Osteoblast (primary cell): ENCODE results near the gene CARNS1. TPM values are rescaled to one million over a fixed set of nuclear protein-coding genes. Genes with fewer than 3 reads are reported as not detected.
A peak's percentile ranks its signal among the peaks of the same experiment; 100 is the strongest.

ENCODE experiments used
- DNase-seq: peaks from one replicate; pipeline ENCODE4 v3.0.0; 2011; ENCODE audit warnings: low spot score, mixed read lengths; ENCODE audit not compliant: insufficient read length; ENCODE audit errors: missing footprints
- H2AFZ ChIP-seq: 2 replicates; pipeline ENCODE4 v1.6.0; 2011; ENCODE audit warnings: mild to moderate bottlenecking, low read length
- H3K27ac ChIP-seq: 2 replicates; pipeline ENCODE4 v1.5.1; 2011; ENCODE audit warnings: mild to moderate bottlenecking, low read depth, low read length, moderate library complexity
- H3K27me3 ChIP-seq: 2 replicates; pipeline ENCODE4 v1.6.0; 2012; ENCODE audit warnings: mild to moderate bottlenecking, control low read depth, inconsistent platforms, low read length, moderate library complexity; ENCODE audit not compliant: insufficient read depth
- H3K36me3 ChIP-seq: 2 replicates; pipeline ENCODE4 v1.5.1; 2011; ENCODE audit warnings: mild to moderate bottlenecking, low read length, control low read depth, moderate library complexity; ENCODE audit not compliant: insufficient read depth
- H3K4me1 ChIP-seq: 2 replicates; pipeline ENCODE4 v1.5.1; 2011; ENCODE audit warnings: mild to moderate bottlenecking, low read length, control low read depth, moderate library complexity; ENCODE audit not compliant: insufficient read depth
- H3K4me2 ChIP-seq: 2 replicates; pipeline ENCODE4 v1.6.0; 2011; ENCODE audit warnings: mild to moderate bottlenecking, low read length; ENCODE audit not compliant: insufficient read depth
- H3K4me3 ChIP-seq: fragments of 200-600 bp; sonication (generic); 3 replicates; pipeline ENCODE4 v1.5.1; 2012; ENCODE audit warnings: mild to moderate bottlenecking, low read length, inconsistent platforms; ENCODE audit not compliant: insufficient read depth
- H3K79me2 ChIP-seq: 2 replicates; pipeline ENCODE4 v1.6.0; 2012; ENCODE audit warnings: mild to moderate bottlenecking, low read length, control low read depth, inconsistent platforms; ENCODE audit not compliant: insufficient read depth
- H3K9me3 ChIP-seq: 2 replicates; pipeline ENCODE4 v1.5.1; 2011; ENCODE audit warnings: low read depth, low read length, control low read depth
- H4K20me1 ChIP-seq: 2 replicates; pipeline ENCODE4 v1.6.0; 2012; ENCODE audit warnings: mild to moderate bottlenecking, low read length, control low read depth; ENCODE audit not compliant: insufficient read depth
- total RNA-seq: library from RNA; depleted of rRNA; stranded (reverse); fragments of >200 nt; gene quantifications from 2 replicates; pipeline ENCODE4 v1.2.3, GENCODE V29; 2012
- TF ChIP-seq, protein P1 (sequence below): IDR thresholded peaks from 2 replicates; pipeline ENCODE4 v1.5.1; 2011; ENCODE audit warnings: mild to moderate bottlenecking, low read depth, low read length, moderate library complexity; ENCODE audit errors: extremely low read depth

Gene CARNS1
- total RNA-seq, 1 donor: under 0.01 TPM

DNA sequence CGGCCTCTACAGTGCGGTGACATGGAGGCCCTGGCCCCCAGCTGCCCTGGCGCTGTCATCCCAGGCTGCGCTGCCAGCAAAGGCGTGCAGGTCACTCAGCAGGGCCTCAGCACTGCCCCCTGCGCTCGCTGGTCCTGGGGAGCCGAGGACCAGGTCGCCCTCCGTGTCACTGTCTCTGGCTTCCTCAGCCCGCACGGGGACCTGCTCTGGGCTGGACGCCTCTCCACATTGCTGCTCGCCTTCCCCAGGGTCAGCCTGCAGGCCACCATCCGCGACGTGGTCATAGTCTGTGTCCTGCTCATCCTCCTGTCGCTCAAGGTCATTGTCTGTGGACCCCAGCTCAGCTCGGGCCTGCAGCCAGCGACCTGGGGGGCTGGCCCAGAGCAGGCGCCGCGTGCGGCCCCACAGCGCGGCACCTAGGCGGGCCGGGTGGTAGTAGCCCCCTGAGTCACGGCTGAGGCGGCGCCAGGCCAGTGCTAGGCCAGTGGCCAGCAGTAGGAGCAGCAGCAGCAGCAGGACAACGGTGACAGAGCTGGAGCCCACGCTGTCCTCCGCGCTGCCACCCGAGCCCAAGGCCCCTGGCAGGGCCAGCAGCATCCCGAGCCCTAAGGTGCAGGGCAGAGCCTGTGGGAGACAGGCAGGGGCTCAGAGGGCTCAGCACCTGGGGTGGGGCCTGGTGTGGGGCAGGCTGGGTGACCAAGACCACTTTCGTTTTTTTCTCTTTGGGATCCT is 20.4 kb downstream of the CARNS1 start:
- H3K4me1 ChIP-seq: no peaks in the 10 kb centered on the region
- H3K4me3 ChIP-seq: no peak overlapping the region
- H2AFZ ChIP-seq: no peak overlapping the region
- TF ChIP-seq, protein P1, sequence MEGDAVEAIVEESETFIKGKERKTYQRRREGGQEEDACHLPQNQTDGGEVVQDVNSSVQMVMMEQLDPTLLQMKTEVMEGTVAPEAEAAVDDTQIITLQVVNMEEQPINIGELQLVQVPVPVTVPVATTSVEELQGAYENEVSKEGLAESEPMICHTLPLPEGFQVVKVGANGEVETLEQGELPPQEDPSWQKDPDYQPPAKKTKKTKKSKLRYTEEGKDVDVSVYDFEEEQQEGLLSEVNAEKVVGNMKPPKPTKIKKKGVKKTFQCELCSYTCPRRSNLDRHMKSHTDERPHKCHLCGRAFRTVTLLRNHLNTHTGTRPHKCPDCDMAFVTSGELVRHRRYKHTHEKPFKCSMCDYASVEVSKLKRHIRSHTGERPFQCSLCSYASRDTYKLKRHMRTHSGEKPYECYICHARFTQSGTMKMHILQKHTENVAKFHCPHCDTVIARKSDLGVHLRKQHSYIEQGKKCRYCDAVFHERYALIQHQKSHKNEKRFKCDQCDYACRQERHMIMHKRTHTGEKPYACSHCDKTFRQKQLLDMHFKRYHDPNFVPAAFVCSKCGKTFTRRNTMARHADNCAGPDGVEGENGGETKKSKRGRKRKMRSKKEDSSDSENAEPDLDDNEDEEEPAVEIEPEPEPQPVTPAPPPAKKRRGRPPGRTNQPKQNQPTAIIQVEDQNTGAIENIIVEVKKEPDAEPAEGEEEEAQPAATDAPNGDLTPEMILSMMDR: no peak
- H3K4me2 ChIP-seq: no peak overlapping the region
- H3K27me3 ChIP-seq: no peaks in the 10 kb centered on the region
- DNase-seq: no peak
- peaks cover 4% of the 10 kb centered on the region for H4K20me1 ChIP-seq
- no peak overlapping the region for H3K27ac ChIP-seq
- H3K9me3 ChIP-seq: no peaks in the 10 kb centered on the region
- H3K36me3 ChIP-seq: peaks cover 32% of the 10 kb centered on the region
- peaks cover 2% of the 10 kb centered on the region for H3K79me2 ChIP-seq

DNA sequence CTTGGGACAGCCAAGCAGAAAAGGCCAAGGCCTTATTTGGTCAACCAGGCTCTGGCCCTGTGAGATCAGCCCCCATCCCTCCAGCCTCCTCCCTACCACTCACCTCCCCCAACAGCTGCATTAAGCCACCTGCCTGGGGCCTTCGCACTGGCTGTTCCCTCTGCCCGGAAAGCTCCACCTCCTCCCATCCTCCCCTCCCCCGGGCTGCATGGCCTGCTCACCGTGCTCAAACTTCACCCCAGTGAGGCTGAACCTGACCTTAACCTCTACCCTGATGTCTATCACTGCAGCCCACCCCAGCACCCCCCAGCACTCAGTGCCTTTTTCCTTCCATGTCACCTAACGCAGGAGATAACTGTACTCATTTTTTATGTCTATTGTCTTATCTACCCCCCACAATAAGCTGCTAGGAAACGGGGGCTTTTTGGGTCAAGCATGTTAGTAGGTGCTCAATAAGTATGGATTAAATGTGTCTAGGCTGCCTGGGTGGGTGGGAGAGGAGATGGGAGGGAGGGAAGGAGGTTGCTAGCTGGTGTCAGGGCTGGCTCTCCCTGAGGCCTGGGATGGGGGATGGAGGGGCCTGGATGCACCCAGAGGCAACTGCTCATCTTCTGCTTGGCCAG is 21.1 kb downstream of the CARNS1 start:
- Histone ChIP-seq H2AFZ (no peak overlapping the region), H3K4me2 (no peak overlapping the region), H3K36me3 (peaks cover 31% of the 10 kb centered on the region)

DNA sequence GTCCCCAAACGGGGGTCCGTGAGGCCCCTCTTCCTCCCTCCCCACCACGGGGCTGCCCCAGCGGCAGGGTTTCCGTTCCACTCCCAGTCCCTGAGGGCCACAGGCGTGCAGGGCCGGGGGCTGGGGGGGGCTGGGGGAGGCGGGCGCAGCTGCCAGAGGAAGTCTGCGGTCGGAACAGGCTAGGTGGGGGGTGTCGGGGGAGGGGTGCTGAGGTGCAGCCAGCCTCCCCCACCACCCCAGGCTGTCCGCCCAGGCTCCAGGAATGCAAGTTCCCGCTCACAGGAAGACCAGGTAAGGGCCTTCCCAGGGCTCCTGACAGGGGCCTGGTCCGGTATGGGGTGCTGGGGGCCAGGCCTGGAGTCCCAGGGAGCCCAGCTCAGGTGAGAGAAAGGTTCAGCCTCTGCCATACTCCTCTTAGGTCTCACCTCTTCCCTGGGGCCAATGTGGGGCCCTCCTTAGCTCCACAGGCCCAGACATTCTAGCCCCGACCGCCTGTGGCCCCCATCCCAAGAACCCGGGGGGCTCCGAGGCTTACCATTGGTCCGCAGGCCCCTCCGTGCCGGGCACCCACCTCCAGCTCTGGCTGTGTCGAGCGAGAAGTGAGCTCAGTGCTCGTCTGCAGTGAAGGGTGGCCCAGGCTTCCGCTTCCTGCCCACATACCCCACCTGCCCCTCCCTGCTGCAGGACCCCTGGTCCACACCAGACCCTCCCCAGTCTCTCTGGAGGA is 21.8 kb downstream of the CARNS1 start, which contains the start of gene PTPRCAP:
TSS of gene PTPRCAP (minus strand) at position 601 of the 727 bp plus-strand sequence. CDS start at position 538, 63 bp downstream.
- Histone ChIP-seq H3K4me1 (peaks cover 3% of the 10 kb centered on the region), H4K20me1 (peaks cover 5% of the 10 kb centered on the region), H3K79me2 (peaks cover 10% of the 10 kb centered on the region), H3K36me3 (peaks cover 24% of the 10 kb centered on the region), H3K4me2 (no peak within 1 kb of the TSS), H3K27me3 (no peaks in the 10 kb centered on the region), H3K27ac (no peak within 1 kb of the TSS), H2AFZ (no peak within 1 kb of the TSS), H3K9me3 (no peaks in the 10 kb centered on the region), H3K4me3 (no peak within 1 kb of the TSS)
- DNase-seq: no peak
- TF ChIP-seq, protein P1: no peak

More for the DNA sequence above, 21.1 kb downstream of the CARNS1 start:
- no peaks in the 10 kb centered on the region for H3K9me3 ChIP-seq
- H3K4me3 ChIP-seq: no peak overlapping the region
- peaks cover 4% of the 10 kb centered on the region for H4K20me1 ChIP-seq
- TF ChIP-seq, protein P1: no peak
- H3K27me3 ChIP-seq: no peaks in the 10 kb centered on the region
- peak; percentile 89 for DNase-seq
- no peaks in the 10 kb centered on the region for H3K4me1 ChIP-seq
- H3K79me2 ChIP-seq: peaks cover 5% of the 10 kb centered on the region
- no peak overlapping the region for H3K27ac ChIP-seq

DNA sequence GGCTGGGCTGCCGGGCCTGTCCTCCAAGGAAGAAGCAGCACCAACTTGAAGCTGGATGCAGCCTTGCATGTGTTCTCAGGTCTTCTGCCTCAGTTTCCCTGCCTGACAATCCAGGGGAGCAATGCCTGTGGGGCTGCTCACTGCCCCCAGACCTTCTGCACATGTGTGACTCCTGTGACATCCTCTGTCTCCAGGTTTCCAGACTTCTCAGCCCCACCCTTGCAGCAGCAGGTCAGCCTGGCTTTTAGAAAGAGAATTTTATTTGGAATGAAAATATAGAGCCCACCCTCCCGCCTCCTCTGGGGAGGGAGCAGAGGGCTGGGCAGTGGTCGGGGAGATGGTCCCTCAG is 22.3 kb downstream of the CARNS1 start:
- Histone ChIP-seq H2AFZ (no peak overlapping the region), H3K27me3 (no peaks in the 10 kb centered on the region), H3K9me3 (no peaks in the 10 kb centered on the region), H3K27ac (no peak overlapping the region), H3K4me2 (no peak overlapping the region), H4K20me1 (peaks cover 10% of the 10 kb centered on the region), H3K4me1 (peaks cover 7% of the 10 kb centered on the region), H3K79me2 (peaks cover 15% of the 10 kb centered on the region), H3K4me3 (no peak overlapping the region), H3K36me3 (peaks cover 21% of the 10 kb centered on the region)
- no peak for DNase-seq
- TF ChIP-seq, protein P1: no peak
